HG03060 (cell line): ENCODE data around the gene RPTOR.
"Not testable (repeated sequence)": the region's sequence is repeated elsewhere in the genome, so short reads cannot be mapped to it uniquely, and the experiment has no call there.

Source experiments
- ATAC-seq: cut with Tn5 transposase; IDR thresholded peaks from one replicate; pipeline ENCODE4 v1.9.1; 2021; ENCODE audit warnings: low read depth, moderate number of reproducible peaks; ENCODE audit not compliant: unreplicated experiment

Gene RPTOR

GRCh38 chr17:80687839-80688238 is 143.2 kb downstream of the RPTOR start:
- ATAC-seq, result no peak

- no peak for ATAC-seq
Observed at GRCh38 chr17:80689129-80689619, 144.5 kb downstream of the RPTOR start.

- no peak for ATAC-seq
Observed at GRCh38 chr17:80691784-80692183, 147.1 kb downstream of the RPTOR start.

- no peak for ATAC-seq
Observed at GRCh38 chr17:80692931-80693467, 148.4 kb downstream of the RPTOR start.

- ATAC-seq, result no peak
Observed at GRCh38 chr17:80693511-80693910, 148.9 kb downstream of the RPTOR start.

- no peak for ATAC-seq
Observed at GRCh38 chr17:80694085-80694991, 149.7 kb downstream of the RPTOR start.

- no peak for ATAC-seq
Observed at GRCh38 chr17:80694992-80695912, 150.6 kb downstream of the RPTOR start.

GRCh38 chr17:80695979-80696378 is 151.3 kb downstream of the RPTOR start:
- ATAC-seq, result no peak

GRCh38 chr17:80696456-80696855 is 151.8 kb downstream of the RPTOR start:
- ATAC-seq, result no peak

- no peak for ATAC-seq
Observed at GRCh38 chr17:80696964-80697363, 152.3 kb downstream of the RPTOR start.

- no peak for ATAC-seq
Observed at GRCh38 chr17:80698297-80698696, 153.7 kb downstream of the RPTOR start.

GRCh38 chr17:80699205-80699604 is 154.6 kb downstream of the RPTOR start:
- ATAC-seq, result not testable (repeated sequence)

GRCh38 chr17:80701730-80702129 is 157.1 kb downstream of the RPTOR start:
- no peak for ATAC-seq

- no peak for ATAC-seq
Observed at GRCh38 chr17:80702315-80703141, 157.9 kb downstream of the RPTOR start.

GRCh38 chr17:80703142-80703478 is 158.5 kb downstream of the RPTOR start:
- ATAC-seq, result no peak

GRCh38 chr17:80704381-80704819 is 159.8 kb downstream of the RPTOR start:
- no peak for ATAC-seq

GRCh38 chr17:80704894-80705293 is 160.3 kb downstream of the RPTOR start:
- no peak for ATAC-seq

GRCh38 chr17:80705988-80706387 is 161.3 kb downstream of the RPTOR start:
- ATAC-seq, result no peak

- no peak for ATAC-seq
Observed at GRCh38 chr17:80706463-80706867, 161.8 kb downstream of the RPTOR start.

- ATAC-seq, result no peak
Observed at GRCh38 chr17:80708480-80708879, 163.8 kb downstream of the RPTOR start.
